T1000 (cell line): ENCODE results near the gene ZNF407.

ENCODE experiments used
- DNase-seq: peaks from one replicate; lab custom pipeline; 2025; ENCODE audit warnings: mixed read lengths; lab: John Stamatoyannopoulos, UW

The ZNF407 gene

DNA sequence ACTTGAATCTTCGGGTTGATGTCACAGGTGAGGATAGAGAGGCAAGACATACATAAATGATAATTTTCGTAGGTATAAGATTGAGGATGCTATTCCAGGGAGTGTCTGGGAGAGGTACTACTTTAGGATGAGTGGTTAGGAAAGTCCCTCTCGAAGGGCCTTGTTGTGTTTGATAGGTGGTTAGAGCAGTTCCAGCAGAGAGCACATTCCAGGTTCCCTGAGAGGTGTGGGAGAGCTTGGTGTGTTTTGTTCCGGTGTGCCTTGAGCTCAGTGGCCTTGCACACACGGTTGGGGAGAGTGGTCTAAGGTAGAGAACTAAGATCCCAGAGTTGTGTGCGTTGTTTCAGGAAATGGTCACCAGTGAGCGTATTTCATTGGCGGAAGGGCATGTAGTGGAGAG is 191.4 kb downstream of the ZNF407 start:
- DNase-seq = no peak

DNA sequence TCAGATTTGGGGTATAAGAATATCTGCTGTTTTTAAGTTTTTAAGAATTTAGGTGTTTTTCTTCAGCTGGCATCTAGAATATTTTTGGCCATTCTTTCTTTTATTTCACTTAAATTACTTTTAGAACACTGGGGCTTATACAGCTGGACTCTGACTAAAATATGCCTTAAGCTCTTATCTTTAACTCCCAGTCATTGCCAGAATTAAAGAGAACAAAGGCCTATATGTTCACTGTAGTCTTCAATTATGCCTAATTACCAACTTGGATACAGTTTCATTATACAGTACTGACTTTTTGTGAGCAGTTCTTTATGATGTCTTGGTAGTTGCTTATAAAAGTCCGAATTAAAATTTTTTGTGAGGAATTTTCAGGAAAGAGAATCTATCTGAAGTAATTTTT is 192.8 kb downstream of the ZNF407 start:
- DNase-seq = no peak

DNA sequence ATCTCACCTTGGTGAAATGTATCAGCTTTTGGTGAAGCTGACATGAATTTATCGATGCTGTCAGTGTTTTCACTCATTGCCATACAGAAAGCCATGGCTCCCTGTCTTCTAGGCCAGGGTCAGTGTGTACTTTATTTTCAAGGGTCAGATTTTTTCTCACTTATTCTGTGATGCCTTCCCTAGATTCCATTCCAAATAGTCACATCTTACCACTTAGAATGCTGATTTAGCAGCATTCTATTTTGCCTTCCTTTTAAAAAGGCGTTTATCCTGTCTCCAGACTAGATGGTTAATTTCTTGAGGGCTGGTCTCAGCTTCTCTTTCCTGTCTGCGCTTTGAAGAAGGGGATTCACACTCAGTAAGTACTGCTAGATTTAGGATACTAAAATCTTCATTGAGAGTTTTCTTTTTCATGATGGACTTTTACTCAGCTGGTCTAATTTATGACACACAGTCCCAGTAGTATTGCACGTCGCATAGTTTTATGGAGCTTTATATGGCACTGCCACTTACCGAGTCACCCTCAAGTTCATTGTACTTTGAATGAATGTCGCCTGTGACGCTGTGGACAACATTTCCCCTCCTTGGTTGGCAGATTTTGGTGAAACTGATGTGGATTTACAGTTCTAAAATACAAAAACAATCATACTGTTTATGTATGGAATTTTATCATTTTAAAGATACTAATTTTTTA is 194.0 kb downstream of the ZNF407 start:
- DNase-seq = no peak

DNA sequence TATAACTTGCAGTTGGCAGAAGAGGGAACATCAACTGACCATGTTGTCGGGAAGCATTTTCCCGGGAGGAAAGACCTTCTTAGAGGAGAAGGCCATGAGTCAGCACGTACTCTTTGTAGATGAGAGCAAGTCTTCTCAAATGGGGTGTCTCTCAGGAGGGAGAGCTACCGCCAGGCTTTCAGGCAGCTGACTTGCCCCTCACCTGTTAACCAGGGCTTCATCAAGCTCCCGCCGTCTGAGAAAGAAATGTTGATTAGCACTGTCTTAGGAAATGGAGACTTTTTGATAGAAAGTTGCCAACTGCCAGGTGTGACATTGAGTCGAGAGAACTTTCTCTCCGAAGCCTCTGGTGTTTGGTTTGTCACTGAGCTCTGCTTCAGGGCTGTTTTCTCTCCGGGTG is 196.1 kb downstream of the ZNF407 start:
- DNase-seq = no peak

DNA sequence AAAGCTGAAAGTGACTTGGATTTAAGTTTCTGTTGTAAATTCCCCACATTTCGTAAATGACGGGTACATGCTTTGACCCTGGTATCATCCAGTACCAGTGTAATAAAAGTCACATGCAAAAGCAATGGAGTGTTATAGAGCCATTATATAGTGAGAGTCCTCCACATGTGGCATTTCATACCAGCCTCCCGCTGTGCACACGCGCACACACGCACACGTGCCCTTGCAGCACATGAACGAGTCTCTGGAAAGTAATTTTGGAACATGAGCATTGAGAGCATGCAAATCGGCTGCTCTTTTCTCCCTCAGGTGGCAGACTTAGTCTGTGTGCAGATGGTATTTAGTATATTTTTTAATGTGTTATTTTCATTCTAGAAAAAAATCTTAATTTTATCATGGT is 198.1 kb downstream of the ZNF407 start:
- DNase-seq = no peak

DNA sequence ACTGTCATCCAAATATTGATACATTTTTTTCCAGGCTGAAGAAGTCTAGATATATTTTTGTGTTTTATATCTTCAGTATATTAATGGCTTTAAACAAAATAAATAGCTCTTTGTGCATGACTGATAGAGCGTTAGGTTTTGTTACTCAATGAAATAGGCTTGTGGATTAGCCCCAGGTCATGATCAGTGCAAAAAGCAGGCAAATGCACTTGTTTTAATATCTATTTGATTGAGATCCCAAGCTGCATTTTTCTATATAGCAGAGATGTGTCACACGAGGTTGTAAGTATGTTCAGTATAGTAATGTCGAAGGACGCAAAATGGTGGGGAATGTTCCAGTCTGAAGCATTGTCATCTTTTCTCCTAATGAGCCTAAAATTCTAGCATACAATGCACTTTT is 198.5 kb downstream of the ZNF407 start:
- DNase-seq = no peak

DNA sequence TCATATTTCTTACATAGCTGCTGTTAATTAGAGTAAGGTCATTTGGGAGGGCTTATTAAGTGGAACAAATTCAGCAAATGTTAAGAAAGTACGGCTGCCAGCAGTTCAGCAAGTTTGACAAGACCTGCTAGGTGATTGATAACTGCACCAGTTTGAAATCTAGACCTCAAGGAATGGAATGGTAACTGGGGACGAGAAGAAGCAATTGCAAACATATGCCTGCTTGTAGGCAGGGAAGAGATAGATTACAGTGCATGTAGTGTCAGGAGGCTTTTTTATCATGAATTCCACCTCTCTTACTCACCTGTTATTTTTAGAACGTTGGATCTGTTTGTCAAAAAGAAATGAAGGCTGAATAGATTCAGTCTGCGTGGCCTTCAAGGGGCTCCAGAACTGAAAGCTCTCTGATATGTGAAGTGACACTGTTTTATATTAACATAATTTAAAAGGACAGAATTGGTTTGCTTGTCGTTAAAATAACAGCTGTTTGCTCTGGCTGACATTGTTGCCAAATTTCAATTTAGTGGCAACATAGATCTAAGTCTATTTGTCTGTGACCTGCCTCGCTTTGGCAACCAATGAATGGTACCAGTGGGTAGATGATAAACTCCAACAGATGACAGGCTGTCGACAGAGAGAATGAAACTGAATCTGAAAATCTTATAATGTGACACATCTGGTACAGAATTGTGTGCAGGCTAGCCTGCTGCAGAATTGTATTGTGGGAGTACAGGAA is 199.3 kb downstream of the ZNF407 start:
- DNase-seq = no peak

DNA sequence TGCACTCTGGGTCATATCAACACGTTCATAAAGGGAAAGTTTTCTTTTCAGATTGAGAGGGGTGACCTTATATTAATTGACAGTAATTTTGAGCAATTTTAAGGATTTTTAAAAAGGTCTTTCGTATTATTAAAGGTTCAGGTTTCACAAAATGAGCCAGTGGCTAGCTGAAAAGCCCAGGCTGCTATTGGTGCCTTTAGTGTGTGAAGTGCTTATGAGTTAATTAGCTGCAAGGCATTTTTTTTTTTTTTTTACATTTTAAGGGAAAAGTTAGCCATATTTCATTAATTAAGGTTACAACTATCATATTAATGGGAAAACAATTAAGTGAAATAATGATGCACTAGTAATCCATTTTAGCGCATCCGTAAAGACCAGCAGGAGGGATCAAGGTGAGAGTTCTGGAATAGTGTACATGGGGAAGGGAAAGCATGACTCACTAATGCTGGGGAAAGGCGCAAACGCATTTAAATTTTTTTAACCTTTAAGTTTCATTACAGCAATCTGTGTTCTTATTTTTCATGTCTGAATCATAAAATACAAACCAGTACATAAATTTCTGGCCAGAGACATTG is 200.0 kb downstream of the ZNF407 start:
- no peak for DNase-seq

DNA sequence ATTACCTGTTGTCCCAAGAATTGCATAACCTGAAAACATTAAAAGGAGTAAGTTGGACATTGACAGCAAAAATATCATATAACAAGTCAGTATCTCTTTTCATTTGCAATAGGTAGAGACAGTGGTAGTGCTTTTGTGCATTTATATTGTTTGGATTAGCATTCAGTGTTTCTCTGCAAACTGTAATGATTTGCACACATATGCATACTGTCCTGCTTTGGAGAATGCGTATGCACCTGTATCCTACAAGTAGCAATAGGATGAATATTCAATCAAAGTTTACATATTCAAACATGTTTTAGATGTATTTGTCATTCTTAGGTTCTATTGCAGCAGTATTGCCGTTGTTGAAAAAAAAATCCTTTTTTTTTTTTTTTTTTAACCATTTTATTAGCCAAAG is 201.9 kb downstream of the ZNF407 start:
- DNase-seq = no peak

DNA sequence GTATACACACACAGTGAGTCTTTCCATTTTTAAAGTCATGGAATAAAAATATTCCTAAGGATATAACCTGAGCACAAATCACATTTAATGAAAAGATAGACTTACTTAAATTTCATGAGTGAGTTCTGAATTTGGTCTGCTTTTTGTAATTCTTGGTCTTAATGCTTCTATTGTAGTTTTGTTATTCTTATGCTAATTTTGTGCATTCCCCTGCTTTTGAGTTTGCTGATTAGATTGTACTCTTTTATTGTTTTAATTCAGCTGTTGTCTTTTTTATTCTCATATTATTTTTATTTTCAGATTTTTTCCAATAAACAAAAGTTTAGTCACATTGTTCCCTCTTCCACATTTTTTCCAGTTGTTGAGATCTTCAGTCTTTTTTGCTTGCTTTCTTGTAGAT is 202.4 kb downstream of the ZNF407 start:
- DNase-seq = no peak

DNA sequence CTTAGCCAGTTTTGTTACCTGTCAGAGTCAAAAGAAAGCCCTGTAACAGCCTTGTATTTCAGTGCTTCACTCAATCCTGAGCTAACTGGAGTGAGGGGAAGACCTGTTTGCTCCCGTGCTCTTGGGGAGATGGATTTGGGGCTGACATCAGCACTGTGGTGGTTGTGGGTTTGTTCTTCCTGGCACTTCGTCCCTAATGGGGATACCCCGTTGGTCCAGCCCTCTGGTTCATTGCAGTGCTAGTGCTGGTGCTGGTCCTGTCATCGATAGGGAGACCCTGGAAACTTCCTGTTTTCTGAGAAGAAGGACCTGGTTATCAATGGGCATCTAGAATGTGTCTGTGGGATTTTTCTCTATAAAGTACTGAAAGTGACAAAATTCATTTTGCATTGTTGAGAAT is 205.4 kb downstream of the ZNF407 start:
- DNase-seq = no peak

DNA sequence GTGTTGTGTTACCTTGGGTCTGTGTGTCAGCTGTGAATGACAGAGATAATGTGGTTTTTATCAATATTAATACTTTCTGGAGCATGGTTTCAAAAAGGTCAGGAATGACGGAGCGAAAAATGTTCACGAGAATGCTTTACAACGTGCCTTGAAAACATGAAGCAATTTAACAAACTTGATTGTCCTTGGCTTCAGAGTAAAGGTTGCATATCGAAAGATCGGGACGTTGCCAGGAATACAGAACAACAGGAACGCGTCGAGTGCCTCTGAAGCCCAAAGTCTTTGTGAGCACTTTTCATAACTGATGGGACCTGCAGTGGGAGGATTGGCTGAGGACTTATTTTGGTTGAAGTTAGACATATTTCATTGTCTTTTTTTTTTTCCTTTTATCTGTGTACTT is 206.1 kb downstream of the ZNF407 start:
- no peak for DNase-seq

DNA sequence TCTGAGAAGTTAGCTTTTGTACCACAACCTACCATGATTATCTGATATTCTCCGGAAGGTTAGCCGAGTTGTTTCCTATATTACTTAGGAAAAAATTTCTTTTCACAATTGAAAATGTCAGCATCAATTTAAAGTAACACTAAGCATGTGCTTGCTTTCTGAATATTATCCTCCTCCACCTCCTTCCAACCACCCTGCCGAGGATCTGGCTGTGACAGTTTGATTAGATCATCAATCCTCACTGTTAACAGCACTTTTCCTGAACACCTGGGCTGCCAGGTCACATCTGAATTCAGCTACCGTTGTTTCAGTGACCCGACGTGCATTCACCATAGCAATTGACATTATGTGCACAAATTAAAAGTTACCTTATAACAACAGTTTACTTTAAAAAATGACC is 207.0 kb downstream of the ZNF407 start:
- DNase-seq = no peak

DNA sequence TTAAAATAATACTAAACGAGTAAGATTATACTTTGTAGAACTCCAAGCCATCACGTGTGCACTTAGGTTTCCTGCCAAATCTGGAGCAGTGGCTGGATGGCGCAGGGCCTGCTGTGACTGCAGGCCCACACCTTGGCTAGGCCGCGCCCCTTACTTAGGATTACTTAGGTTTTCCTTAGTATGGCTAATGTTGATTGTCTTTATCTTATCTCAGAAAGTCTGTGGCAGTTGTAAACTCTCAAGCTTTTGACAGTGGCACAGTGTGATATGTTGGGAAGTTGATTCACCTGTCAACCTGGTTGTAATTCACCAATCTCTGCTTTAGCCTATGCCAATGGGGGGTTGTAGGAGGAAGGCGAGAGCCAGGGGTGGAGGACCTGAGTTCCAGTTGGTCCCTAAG is 208.4 kb downstream of the ZNF407 start:
- DNase-seq = no peak

DNA sequence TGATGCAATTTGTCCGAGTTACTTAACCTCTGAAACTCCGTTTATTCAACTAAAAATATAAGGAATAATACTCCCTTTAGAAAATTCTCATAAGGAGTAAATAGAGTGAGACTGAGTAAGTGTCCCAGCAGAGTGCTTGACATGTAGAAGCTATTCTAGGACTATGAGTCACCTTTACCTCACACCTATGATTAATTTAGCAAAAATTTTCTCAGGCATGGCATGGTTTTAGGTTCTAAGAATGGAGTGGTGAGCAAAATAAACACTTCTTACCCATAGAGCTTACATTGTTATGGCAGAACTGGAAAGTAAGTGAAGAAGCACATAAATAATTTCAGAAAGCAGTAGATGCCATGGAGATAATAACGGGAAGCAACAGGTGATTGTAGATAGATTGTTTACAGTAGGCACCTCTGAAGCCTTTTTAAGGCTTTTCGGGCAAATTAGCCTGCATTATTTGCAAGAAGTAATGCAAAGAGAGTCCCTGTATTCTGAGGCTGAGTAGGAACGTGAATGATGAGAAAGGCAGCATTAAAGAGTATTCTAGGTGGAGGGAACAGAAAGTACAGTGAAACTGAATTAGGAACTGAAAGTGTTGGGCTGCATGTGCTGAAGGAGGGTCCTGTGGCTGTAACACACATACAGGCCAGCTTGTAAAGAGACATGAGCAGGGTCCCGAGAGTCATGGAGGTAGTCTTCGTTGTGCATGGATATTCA is 209.2 kb downstream of the ZNF407 start:
- no peak for DNase-seq

DNA sequence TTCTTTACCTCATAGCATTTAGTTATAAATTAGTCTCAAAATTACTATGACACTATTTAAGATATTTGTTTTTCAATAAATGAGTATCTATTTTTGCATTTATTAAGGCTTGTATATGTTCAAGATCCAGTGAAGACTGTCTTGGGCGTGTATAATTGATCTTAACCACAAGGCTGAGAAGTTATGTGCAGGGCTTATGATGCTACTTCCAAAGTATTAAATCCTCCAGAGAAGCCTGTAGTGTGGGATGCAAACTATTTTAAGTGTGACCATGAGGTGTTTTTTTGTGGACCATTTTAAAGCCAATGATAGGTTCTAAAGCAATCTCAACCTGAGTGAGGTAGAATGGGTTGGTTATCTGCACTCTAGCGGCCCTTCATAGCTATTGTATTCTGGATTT is 219.9 kb downstream of the ZNF407 start:
- no peak for DNase-seq

DNA sequence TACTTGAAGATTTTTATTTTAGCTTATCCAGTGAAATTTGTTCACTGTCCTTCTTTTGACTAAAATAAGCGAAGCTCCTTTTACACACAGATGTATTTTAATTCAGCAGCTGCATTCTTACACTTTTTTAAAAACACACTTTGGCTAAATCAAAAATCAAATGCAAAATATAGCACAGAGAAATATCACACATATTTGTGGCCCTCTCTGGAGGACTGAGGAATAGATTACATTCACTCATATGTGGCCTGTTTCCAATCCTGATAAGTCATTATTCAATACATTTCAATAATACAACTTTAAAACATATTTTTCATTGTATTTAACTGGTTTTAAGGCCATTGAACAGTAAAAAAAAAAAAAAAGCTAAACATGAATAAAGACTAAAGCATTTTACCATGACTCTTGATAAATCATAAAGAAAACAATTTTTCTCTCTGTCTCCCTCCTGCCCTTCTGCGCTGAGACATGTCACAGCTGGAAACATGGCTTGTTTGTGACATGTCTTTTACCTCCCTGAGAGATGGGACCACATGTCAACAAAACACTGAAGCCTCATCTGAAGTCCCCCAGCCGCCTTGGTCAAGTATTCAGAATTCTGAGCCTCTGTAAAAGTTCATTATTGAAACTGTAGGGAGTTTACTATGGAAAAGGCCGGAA is 221.0 kb downstream of the ZNF407 start:
- DNase-seq = no peak

DNA sequence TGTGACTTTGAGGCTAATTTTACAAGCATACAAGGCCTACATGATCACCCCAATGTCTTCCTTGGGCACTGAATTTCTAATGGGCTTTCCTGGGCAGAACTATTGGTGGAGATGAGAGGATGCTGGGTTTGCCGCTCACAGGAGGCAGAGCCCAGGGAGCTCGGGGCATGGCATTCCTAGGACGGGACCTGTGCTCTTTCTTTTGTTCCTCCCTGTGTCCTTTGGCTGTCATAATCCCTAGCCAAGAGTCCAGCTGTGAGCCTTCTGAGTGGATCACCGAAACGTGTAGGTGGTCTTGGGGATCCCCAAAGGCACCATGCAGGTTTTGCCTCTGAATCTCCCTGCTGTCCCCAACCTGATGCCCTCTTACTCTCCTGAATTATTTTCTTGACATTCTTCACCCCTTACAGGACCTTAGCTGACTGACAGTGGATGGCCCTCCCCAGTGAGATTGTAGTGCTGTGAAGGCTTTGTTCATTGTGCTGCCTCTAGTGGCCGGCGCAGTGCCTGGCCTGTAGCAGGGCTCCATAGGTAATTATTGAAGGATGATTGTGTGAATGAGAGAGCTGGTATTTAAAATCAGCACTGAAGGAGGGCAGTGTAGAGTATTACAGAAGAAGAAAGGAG is 221.9 kb downstream of the ZNF407 start:
- no peak for DNase-seq

DNA sequence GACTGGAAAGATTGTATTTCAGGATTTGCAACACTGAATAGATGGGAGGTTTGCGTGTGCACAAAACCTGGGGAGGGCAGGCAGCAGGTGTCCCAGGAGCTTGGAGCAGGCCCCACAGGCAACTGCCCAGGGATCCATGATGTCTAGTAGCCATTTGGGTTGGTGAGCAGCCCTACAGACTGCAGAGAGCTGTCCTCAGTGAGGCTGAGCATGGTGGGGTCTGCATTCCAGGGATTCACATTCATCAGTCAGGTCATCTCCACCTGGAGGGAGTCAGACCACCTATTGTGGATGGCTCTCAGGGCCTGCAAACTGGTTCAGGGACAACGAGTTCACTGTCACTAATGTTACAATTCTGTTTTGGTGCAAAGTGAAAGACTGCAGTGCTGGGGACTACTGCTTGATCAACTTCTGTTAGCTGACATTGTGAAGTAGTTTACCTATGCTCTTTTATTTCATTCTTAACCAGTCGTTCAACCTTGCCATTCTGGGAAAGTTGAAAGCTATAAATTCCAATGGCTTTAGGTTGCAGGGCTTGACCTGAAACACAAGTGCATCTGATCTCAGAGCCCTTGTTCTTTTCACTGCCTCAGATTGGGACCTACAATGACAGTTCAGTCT is 222.6 kb downstream of the ZNF407 start:
- DNase-seq = no peak

DNA sequence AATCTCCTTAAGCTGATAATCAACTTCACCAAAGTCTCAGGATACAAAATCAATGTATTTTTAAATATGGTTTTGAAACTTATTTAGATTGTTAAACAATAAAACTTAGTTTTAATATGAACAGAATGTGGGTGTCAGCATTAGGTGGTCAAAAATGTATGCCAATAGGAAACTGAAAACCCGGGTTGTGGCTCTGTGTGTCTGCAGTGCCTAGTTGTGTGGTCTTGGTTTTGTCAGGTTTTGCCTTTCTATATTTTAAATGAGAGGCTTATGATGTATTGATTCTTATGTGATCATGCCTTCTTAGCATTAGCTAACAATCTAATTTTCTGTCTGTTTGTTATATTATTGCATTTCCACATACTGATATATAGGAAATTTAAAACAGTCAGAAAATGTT is 227.8 kb downstream of the ZNF407 start:
- DNase-seq = no peak

DNA sequence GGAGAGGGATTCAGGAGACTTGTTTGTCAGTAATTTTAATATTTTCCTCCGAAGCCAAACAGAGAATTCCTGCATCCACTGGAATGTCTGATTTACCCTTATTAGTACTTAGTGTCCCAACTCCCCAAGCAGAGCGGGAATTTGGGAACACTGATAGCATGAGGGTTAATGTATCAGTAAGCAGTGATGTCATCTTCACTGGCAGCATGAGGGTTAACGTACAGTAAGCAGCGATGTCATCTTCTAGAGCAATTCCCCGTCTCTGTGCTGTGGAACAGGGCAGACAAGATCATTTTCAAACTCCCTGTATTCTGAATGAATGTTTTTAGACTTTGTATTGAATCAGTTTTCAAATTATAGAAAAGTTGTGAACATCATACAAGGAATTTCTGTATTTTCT is 228.9 kb downstream of the ZNF407 start:
- DNase-seq = no peak
